Glutamatergic neuron (in vitro differentiated cells): ENCODE results near the gene TNFRSF4. TPM values are rescaled to one million over a fixed set of nuclear protein-coding genes. Genes with fewer than 3 reads are reported as not detected.

ENCODE experiments used
- DNase-seq: peaks from one replicate; pipeline ENCODE4 v3.0.0; 2022
- H3K27ac Mint-ChIP-seq: one replicate; pipeline ENCODE4 v1.8.0; 2020; ENCODE audit warnings: mild to moderate bottlenecking, mixed read lengths, inconsistent platforms; ENCODE audit not compliant: unreplicated experiment
- H3K27me3 Mint-ChIP-seq: one replicate; pipeline ENCODE4 v1.8.0; 2020; ENCODE audit warnings: mild to moderate bottlenecking, moderate library complexity, mixed read lengths, inconsistent platforms; ENCODE audit not compliant: unreplicated experiment
- H3K36me3 Mint-ChIP-seq: one replicate; pipeline ENCODE4 v1.8.0; 2020; ENCODE audit warnings: mild to moderate bottlenecking, mixed read lengths, inconsistent platforms; ENCODE audit not compliant: unreplicated experiment
- H3K4me1 Mint-ChIP-seq: one replicate; pipeline ENCODE4 v1.8.0; 2020; ENCODE audit warnings: mild to moderate bottlenecking, low read depth, mixed read lengths, inconsistent platforms; ENCODE audit not compliant: unreplicated experiment
- H3K4me3 Mint-ChIP-seq: one replicate; pipeline ENCODE4 v1.8.0; 2020; ENCODE audit warnings: mild to moderate bottlenecking, mixed read lengths, inconsistent platforms; ENCODE audit not compliant: unreplicated experiment
- H3K9me3 Mint-ChIP-seq: one replicate; pipeline ENCODE4 v1.8.0; 2020; ENCODE audit warnings: mild to moderate bottlenecking, moderate library complexity, mixed read lengths, inconsistent platforms; ENCODE audit not compliant: unreplicated experiment
- CTCF ChIP-seq: fragments of 200-600 bp; sonication (generic); IDR thresholded peaks from one replicate; pipeline ENCODE4 v1.5.0; 2021; ENCODE audit not compliant: partially characterized antibody, unreplicated experiment
- total RNA-seq: library from RNA; stranded (reverse); fragmentation: NEBNext Ultra II Directional; extraction: Animal tissue kit (Norgen Biotek cat#: 25700); gene quantifications from one replicate; pipeline ENCODE4 v1.2.1, GENCODE V29; 2021; ENCODE audit not compliant: unreplicated experiment

TNFRSF4 gene
- total RNA-seq, 1 donor from 2014 or later: 0.29 TPM

- no peaks in the 10 kb centered on the region for H3K36me3 Mint-ChIP-seq
- H3K27ac Mint-ChIP-seq: no peak overlapping the region
- H3K9me3 Mint-ChIP-seq: peaks cover 4% of the 10 kb centered on the region
- no peaks in the 10 kb centered on the region for H3K4me1 Mint-ChIP-seq
- DNase-seq: peak; percentile 22
- TF ChIP-seq CTCF: no peak
- H3K27me3 Mint-ChIP-seq: peaks cover 5% of the 10 kb centered on the region
- H3K4me3 Mint-ChIP-seq: no peak overlapping the region
These were observed 31.3 kb downstream of the TNFRSF4 start for GRCh38 chr1:1182491-1183220.

GRCh38 chr1:1181938-1182410 is 32.0 kb downstream of the TNFRSF4 start:
- no peak for DNase-seq
- TF ChIP-seq CTCF: no peak
- Mint-ChIP-seq H3K27ac (no peak overlapping the region), H3K4me3 (no peak overlapping the region), H3K36me3 (no peaks in the 10 kb centered on the region), H3K27me3 (peaks cover 10% of the 10 kb centered on the region), H3K4me1 (peaks cover 1% of the 10 kb centered on the region), H3K9me3 (peaks cover 6% of the 10 kb centered on the region)

DNA sequence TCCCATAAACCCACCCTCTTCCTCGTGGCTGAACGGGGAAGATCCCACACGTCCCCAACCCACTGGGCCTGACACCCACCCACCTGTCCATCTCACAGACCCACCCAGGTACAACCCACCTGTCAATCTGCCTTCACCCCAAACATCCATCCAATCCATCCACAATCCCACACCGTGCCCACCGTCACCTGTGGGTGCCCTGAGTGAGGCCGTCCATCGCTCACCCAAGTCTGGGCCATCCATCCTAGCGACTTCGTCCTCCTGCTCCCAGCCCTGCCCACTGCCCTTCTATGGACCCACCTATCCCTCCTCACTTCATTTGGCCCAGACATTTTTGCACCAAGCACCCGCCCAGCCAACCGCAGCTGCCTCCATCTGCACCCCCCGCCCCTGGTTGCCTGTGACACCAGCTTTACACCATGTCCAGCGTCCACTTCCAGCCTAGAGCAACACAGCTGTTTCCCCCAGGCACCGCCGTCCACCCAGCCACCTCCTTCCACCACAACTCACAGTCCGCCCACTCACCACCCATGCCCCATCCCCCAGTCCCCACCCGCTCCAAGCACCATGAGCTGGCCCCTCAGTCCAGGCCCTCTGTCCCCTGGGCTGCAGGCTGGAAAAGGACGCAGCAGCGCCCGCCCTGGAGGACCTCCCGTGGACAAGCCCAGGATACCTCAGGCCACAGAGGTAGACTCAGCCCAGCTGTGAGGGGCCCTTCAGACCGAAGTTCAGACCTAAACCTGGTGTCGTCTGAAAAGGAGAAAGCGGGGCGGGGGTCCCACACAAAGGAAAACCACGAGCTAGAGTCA is 32.6 kb downstream of the TNFRSF4 start:
- no peak for TF ChIP-seq CTCF
- Mint-ChIP-seq H3K4me1 (peaks cover 4% of the 10 kb centered on the region), H3K36me3 (no peaks in the 10 kb centered on the region), H3K4me3 (no peak overlapping the region), H3K27ac (peak overlapping the region; percentile 68), H3K9me3 (peaks cover 9% of the 10 kb centered on the region), H3K27me3 (peaks cover 12% of the 10 kb centered on the region)
- no peak for DNase-seq

GRCh38 chr1:1179983-1180861 is 33.7 kb downstream of the TNFRSF4 start:
- no peak overlapping the region for H3K27ac Mint-ChIP-seq
- TF ChIP-seq CTCF: no peak
- H3K4me1 Mint-ChIP-seq: peaks cover 4% of the 10 kb centered on the region
- DNase-seq: peak; percentile 20
- no peak overlapping the region for H3K4me3 Mint-ChIP-seq
- no peaks in the 10 kb centered on the region for H3K36me3 Mint-ChIP-seq
- H3K9me3 Mint-ChIP-seq: peaks cover 16% of the 10 kb centered on the region
- H3K27me3 Mint-ChIP-seq: peaks cover 18% of the 10 kb centered on the region
